ENCODE data around the gene PRDX4. TPM values are rescaled to one million over a fixed set of nuclear protein-coding genes. Genes with fewer than 3 reads are reported as not detected.

The PRDX4 gene
- 225 and 226 TPM in 2 replicates for total RNA-seq

DNA sequence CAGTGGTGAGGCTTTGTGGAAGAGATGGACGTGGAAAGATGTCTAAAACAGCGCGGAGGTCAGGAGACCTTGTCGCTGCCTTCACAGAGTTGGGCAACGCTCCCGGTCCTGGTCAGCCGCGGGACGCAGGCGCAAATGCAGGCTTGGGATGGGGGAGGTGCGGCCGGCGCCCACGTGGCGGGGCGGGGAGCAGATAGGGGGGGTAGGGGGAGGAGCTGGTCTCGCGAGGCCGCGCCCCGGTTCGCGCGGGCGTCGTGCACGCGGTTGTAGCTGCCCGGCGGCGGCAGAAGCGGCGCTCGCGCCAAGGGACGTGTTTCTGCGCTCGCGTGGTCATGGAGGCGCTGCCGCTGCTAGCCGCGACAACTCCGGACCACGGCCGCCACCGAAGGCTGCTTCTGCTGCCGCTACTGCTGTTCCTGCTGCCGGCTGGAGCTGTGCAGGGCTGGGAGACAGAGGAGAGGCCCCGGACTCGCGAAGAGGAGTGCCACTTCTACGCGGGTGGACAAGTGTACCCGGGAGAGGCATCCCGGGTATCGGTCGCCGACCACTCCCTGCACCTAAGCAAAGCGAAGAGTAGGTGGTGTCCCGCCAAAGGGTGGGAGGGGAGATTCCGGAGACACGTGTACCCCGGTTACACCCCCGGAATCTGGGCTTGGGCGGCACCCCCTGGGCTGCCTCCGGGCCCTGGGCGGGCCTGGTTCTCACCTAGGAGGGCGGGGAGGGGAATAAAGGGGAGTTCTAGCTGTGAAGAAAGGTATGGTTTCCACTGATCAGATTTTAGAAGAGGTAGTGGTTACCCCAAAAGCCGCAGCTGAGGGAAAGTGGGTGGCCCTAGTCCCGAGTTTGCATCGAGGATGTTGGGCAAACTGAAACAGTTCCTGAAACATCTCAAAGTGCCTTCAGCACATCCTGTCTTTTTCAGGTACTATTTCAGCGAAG is at the start of gene PRDX4:
Gene PRDX4, plus strand, starts transcription at position 255 of the 939 bp plus-strand sequence. Its CDS starts 78 bp downstream, at position 333.

Other genes starting within 250 kb of the PRDX4 start
- 27.0 and 41.5 TPM in 2 replicates for gene ACOT9, start 75.8 kb downstream of the PRDX4 start, total RNA-seq
- 128 and 137 TPM in 2 replicates for gene SAT1, start 115.7 kb downstream of the PRDX4 start, total RNA-seq
- gene APOO, start 240.4 kb downstream of the PRDX4 start, total RNA-seq = 5.1 and 7.4 TPM in 2 replicates
- under 0.01 TPM in 2 replicates for gene CXorf58, start 240.5 kb downstream of the PRDX4 start, total RNA-seq

Data from bronchial smooth muscle cell (primary cell).